ENCODE data around the gene GIT2. TPM values are rescaled to one million over a fixed set of nuclear protein-coding genes. Genes with fewer than 3 reads are reported as not detected.
A peak's percentile ranks its signal among the peaks of the same experiment; 100 is the strongest.

Gene GIT2
- total RNA-seq, 1 experiment from 2014 or later = 40.0 TPM

DNA sequence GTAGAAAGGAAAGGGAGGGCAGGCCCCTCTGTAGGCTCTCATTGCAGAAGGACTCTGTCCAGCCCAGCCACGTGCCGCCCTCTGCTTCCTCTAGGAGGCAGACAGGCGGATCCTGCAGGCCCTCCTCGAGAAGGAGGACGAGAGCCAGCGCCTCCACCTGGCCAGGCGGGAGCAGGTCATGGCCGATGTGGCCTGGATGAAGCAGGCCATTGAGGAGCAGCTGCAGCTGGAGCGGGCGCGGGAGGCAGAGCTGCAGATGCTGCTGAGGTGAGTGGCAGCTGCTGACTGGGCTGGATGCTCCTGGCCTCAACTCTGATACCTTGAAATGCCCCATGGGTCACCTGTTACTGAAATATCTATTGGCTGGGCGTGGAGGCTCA, 85.2 kb downstream of the GIT2 start:
- Histone ChIP-seq H3K27me3 (ENCODE audit: control insufficient read depth, insufficient read depth, low read length) (no peaks in the 10 kb centered on the region), H3K4me1 (ENCODE audit: control insufficient read depth, insufficient read depth, low read length) (no peaks in the 10 kb centered on the region), H3K27ac (ENCODE audit: low read length) (no peak overlapping the region), H3K36me3 (ENCODE audit: control insufficient read depth, insufficient read depth, low read length) (peaks cover 5% of the 10 kb centered on the region), H3K9me3 (ENCODE audit: control insufficient read depth, insufficient read depth, low read depth, low read length) (no peaks in the 10 kb centered on the region), H3K4me3 (ENCODE audit: low read depth in 2 of 2, low read length in 2 of 2) (no peak overlapping the region)
- ChIA-PET CTCF (no interaction called here), POLR2A (no interaction called here)
- TF ChIP-seq SIN3A (IDR thresholded peaks at IDR 0.05; ENCODE audit: borderline replicate concordance, insufficient read depth, low read depth, low read length) (no peak), POLR2AphosphoS5 (IDR thresholded peaks at IDR 0.05; ENCODE audit: low read depth, low read length) (no peak), TCF7L2 (IDR thresholded peaks at IDR 0.05; ENCODE audit: low read depth, low read length) (no peak)
- TF ChIP-seq, protein P1, sequence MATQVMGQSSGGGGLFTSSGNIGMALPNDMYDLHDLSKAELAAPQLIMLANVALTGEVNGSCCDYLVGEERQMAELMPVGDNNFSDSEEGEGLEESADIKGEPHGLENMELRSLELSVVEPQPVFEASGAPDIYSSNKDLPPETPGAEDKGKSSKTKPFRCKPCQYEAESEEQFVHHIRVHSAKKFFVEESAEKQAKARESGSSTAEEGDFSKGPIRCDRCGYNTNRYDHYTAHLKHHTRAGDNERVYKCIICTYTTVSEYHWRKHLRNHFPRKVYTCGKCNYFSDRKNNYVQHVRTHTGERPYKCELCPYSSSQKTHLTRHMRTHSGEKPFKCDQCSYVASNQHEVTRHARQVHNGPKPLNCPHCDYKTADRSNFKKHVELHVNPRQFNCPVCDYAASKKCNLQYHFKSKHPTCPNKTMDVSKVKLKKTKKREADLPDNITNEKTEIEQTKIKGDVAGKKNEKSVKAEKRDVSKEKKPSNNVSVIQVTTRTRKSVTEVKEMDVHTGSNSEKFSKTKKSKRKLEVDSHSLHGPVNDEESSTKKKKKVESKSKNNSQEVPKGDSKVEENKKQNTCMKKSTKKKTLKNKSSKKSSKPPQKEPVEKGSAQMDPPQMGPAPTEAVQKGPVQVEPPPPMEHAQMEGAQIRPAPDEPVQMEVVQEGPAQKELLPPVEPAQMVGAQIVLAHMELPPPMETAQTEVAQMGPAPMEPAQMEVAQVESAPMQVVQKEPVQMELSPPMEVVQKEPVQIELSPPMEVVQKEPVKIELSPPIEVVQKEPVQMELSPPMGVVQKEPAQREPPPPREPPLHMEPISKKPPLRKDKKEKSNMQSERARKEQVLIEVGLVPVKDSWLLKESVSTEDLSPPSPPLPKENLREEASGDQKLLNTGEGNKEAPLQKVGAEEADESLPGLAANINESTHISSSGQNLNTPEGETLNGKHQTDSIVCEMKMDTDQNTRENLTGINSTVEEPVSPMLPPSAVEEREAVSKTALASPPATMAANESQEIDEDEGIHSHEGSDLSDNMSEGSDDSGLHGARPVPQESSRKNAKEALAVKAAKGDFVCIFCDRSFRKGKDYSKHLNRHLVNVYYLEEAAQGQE (IDR thresholded peaks at IDR 0.05; ENCODE audit: insufficient read depth in 1 of 2, low read depth in 2 of 2, low read length in 1 of 2) = no peak
- TF ChIP-seq, protein P2, sequence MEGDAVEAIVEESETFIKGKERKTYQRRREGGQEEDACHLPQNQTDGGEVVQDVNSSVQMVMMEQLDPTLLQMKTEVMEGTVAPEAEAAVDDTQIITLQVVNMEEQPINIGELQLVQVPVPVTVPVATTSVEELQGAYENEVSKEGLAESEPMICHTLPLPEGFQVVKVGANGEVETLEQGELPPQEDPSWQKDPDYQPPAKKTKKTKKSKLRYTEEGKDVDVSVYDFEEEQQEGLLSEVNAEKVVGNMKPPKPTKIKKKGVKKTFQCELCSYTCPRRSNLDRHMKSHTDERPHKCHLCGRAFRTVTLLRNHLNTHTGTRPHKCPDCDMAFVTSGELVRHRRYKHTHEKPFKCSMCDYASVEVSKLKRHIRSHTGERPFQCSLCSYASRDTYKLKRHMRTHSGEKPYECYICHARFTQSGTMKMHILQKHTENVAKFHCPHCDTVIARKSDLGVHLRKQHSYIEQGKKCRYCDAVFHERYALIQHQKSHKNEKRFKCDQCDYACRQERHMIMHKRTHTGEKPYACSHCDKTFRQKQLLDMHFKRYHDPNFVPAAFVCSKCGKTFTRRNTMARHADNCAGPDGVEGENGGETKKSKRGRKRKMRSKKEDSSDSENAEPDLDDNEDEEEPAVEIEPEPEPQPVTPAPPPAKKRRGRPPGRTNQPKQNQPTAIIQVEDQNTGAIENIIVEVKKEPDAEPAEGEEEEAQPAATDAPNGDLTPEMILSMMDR (IDR thresholded peaks at IDR 0.05) = no peak
- BruUV-seq (replicated peaks) = no TSS peak
- ATAC-seq (peak; percentile 70), DNase-seq (ENCODE audit: low read depth, low spot score) (no peak)
- in situ Hi-C loops (cut with HindIII; ENCODE audit: low pct_unique_long_range_greater_than_20kb, low sequenced_read_pairs) (no loop called here), intact Hi-C loops (cut with micrococcal nuclease; ENCODE audit: unreplicated experiment) (no loop called here)

DNA sequence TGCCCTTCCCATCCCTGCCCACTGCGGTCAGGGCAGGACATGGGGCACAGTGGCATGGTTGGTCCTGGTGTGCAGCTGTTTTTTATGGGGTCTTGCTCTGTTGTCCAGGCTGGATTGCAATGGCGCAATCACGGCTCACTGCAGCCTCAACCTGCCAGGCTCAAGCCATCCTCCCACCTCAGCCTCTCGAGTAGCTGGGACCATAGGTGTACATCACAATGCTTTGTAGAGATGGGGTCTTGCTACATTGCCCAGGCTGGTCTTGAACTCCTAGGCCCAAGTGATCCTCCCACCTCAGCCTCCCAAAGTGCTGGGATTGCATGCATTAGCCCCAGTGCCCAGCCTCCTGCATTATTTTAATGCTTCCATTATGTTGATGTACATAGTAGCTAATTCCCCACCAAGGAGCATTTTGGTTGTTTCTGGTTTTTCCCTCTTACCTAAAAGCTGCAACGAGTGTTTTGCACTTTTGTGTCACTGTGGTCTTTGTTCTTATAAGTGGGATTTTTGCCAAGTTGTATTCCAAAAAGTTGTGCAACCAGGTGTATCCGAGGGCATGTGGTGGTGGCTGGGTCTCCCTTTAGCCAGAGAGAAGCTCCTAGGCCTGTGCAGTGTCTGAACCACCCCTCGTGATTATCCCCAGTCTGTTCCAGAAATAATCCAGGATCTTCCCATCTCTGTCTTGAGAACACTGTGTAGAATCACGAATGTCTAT, 85.8 kb downstream of the GIT2 start:
- in situ Hi-C loops (cut with HindIII; ENCODE audit: low pct_unique_long_range_greater_than_20kb, low sequenced_read_pairs) = no loop called here
- TF ChIP-seq, protein P2 (IDR thresholded peaks at IDR 0.05) = no peak
- TF ChIP-seq, protein P1 (IDR thresholded peaks at IDR 0.05; ENCODE audit: insufficient read depth in 1 of 2, low read depth in 2 of 2, low read length in 1 of 2) = no peak
- TF ChIP-seq SIN3A (IDR thresholded peaks at IDR 0.05; ENCODE audit: borderline replicate concordance, insufficient read depth, low read depth, low read length) = no peak
- TF ChIP-seq POLR2AphosphoS5 (IDR thresholded peaks at IDR 0.05; ENCODE audit: low read depth, low read length) = no peak
- TF ChIP-seq TCF7L2 (IDR thresholded peaks at IDR 0.05; ENCODE audit: low read depth, low read length) = no peak
- no TSS peak for BruUV-seq (replicated peaks)
- Histone ChIP-seq H3K36me3 (ENCODE audit: control insufficient read depth, insufficient read depth, low read length) (peaks cover 5% of the 10 kb centered on the region), H3K27ac (ENCODE audit: low read length) (no peak overlapping the region), H3K27me3 (ENCODE audit: control insufficient read depth, insufficient read depth, low read length) (no peaks in the 10 kb centered on the region), H3K9me3 (ENCODE audit: control insufficient read depth, insufficient read depth, low read depth, low read length) (no peaks in the 10 kb centered on the region), H3K4me1 (ENCODE audit: control insufficient read depth, insufficient read depth, low read length) (no peaks in the 10 kb centered on the region), H3K4me3 (ENCODE audit: low read depth in 2 of 2, low read length in 2 of 2) (no peak overlapping the region)
- CTCF ChIA-PET = interaction anchor here (0.5 kb wide), 1 partner anchor 105 kb away, joined by 3 read pairs; no protein-coding TSS in a partner anchor
- intact Hi-C loops (cut with micrococcal nuclease; ENCODE audit: unreplicated experiment) = no loop called here
- DNase-seq (ENCODE audit: low read depth, low spot score) = no peak
- no peak for ATAC-seq
- POLR2A ChIA-PET = no interaction called here

All from Panc1 (cell line).